IMR-90 (cell line): Measurements from ENCODE around the gene QKI. TPM values are rescaled to one million over a fixed set of nuclear protein-coding genes. Genes with fewer than 3 reads are reported as not detected.

Experiments
- ATAC-seq: fragments of 200-7000 bp; cut with Tn5 transposase; 2 replicates; pipeline ENCODE4 v1.9.1; 2020; ENCODE audit warnings: low read depth, mild to moderate bottlenecking, moderate library complexity
- BruUV-seq: library from RNA; stranded (reverse); fragments of 400-500 nt; replicated peaks from 2 replicates; lab custom pipeline; 2021; lab: Mats Ljungman, UMichigan
- CTCF ChIA-PET: fragments of 300-600 bp; formaldehyde crosslinking; extraction: SDS; loops from one replicate; lab custom pipeline; 2021; ENCODE audit warnings: antibody characterized with exemption; lab: Yijun Ruan, JAX
- POLR2A ChIA-PET: fragments of 300-600 bp; sonication (Branson Sonifier 250); formaldehyde crosslinking; loops from one replicate; lab custom pipeline; 2022; ENCODE audit warnings: antibody characterized with exemption; ENCODE audit not compliant: unreplicated experiment; lab: Charles Lee
- DNase-seq: peaks from one replicate; pipeline ENCODE4 v3.0.0; 2013
- H2AFZ ChIP-seq: replicated peaks from 2 replicates; pipeline ENCODE3; 2013; ENCODE audit warnings: low read length, mild to moderate bottlenecking; ENCODE audit not compliant: poor library complexity
- H2AK5ac ChIP-seq: 2 replicates; pipeline ENCODE4 v1.6.1; 2013; ENCODE audit warnings: low read depth, low read length, inconsistent platforms
- H2AK9ac ChIP-seq: replicated peaks from 2 replicates; pipeline ENCODE3; 2013; ENCODE audit warnings: mild to moderate bottlenecking, low read depth, low read length, moderate library complexity; ENCODE audit not compliant: poor library complexity
- H2BK120ac ChIP-seq: 2 replicates; pipeline ENCODE4 v1.6.1; 2013; ENCODE audit warnings: low read depth, low read length, inconsistent platforms
- H2BK15ac ChIP-seq: 3 replicates; pipeline ENCODE4 v1.6.1; 2013; ENCODE audit warnings: low read depth, low read length, inconsistent platforms
- H2BK20ac ChIP-seq: 2 replicates; pipeline ENCODE4 v1.6.1; 2013; ENCODE audit warnings: low read depth, mild to moderate bottlenecking, inconsistent platforms, low read length, moderate library complexity
- H2BK5ac ChIP-seq: 2 replicates; pipeline ENCODE4 v1.6.1; 2013; ENCODE audit warnings: mild to moderate bottlenecking, low read depth, low read length, inconsistent platforms; ENCODE audit not compliant: poor library complexity, severe bottlenecking
- H3K14ac ChIP-seq: replicated peaks from 2 replicates; pipeline ENCODE4 v1.6.1; 2013; ENCODE audit warnings: low read depth, low read length, inconsistent platforms
- H3K18ac ChIP-seq: 2 replicates; pipeline ENCODE4 v1.6.1; 2013; ENCODE audit warnings: low read depth, low read length, control low read depth
- H3K23ac ChIP-seq: 2 replicates; pipeline ENCODE4 v1.6.1; 2013; ENCODE audit warnings: low read depth, low read length, inconsistent platforms
- H3K27ac ChIP-seq: 2 replicates; pipeline ENCODE4 v1.5.1; 2013; ENCODE audit warnings: mild to moderate bottlenecking, control low read depth, low read length; ENCODE audit not compliant: insufficient read depth
- H3K27me3 ChIP-seq: 2 replicates; pipeline ENCODE4 v1.6.1; 2013; ENCODE audit warnings: low read length; ENCODE audit not compliant: control insufficient read depth, insufficient read depth
- H3K36me3 ChIP-seq: 2 replicates; pipeline ENCODE4 v1.6.1; 2013; ENCODE audit warnings: low read length, mixed read lengths; ENCODE audit not compliant: control insufficient read depth, insufficient read depth
- H3K4ac ChIP-seq: 2 replicates; pipeline ENCODE4 v1.6.1; 2013; ENCODE audit warnings: low read depth, low read length, inconsistent platforms
- H3K4me1 ChIP-seq: 2 replicates; pipeline ENCODE4 v1.6.1; 2013; ENCODE audit warnings: low read length, mixed read lengths; ENCODE audit not compliant: control insufficient read depth, insufficient read depth
- H3K4me2 ChIP-seq: 2 replicates; pipeline ENCODE4 v1.6.1; 2013; ENCODE audit warnings: low read depth, mild to moderate bottlenecking, control low read depth, low read length, moderate library complexity
- H3K4me3 ChIP-seq: 2 replicates; pipeline ENCODE4 v1.5.1; 2013; ENCODE audit warnings: low read depth, mild to moderate bottlenecking, control low read depth, low read length, moderate library complexity; ENCODE audit not compliant: insufficient read depth
- H3K56ac ChIP-seq: 2 replicates; pipeline ENCODE4 v1.6.1; 2013; ENCODE audit warnings: low read length, inconsistent platforms; ENCODE audit not compliant: insufficient read depth; ENCODE audit errors: extremely low read depth
- H3K79me1 ChIP-seq, 2 experiments: 2 replicates each; pipeline ENCODE4 v1.6.1; 2013; ENCODE audit warnings: low read length in 2 of 2, inconsistent platforms in 1 of 2, low read depth in 1 of 2
- H3K9ac ChIP-seq: 2 replicates; pipeline ENCODE4 v1.6.1; 2013; ENCODE audit warnings: low read depth, low read length, control low read depth
- H3K9me1 ChIP-seq: 2 replicates; pipeline ENCODE4 v1.6.1; 2013; ENCODE audit warnings: low read length, inconsistent platforms; ENCODE audit not compliant: insufficient read depth
- H3K9me3 ChIP-seq: 2 replicates; pipeline ENCODE4 v1.6.1; 2013; ENCODE audit warnings: low read length; ENCODE audit not compliant: control insufficient read depth, insufficient read depth
- H4K20me1 ChIP-seq: 2 replicates; pipeline ENCODE4 v1.6.1; 2013; ENCODE audit warnings: low read length, inconsistent platforms; ENCODE audit not compliant: insufficient read depth
- H4K5ac ChIP-seq: 2 replicates; pipeline ENCODE4 v1.6.1; 2013; ENCODE audit warnings: mild to moderate bottlenecking, low read depth, low read length, control low read depth
- H4K8ac ChIP-seq, 2 experiments: 2 replicates each; pipeline ENCODE4 v1.6.1; 2013; ENCODE audit warnings: low read depth in 2 of 2, low read length in 2 of 2, control low read depth in 1 of 2, inconsistent platforms in 1 of 2
- H4K91ac ChIP-seq: 2 replicates; pipeline ENCODE4 v1.6.1; 2013; ENCODE audit warnings: low read depth, low read length, inconsistent platforms; ENCODE audit not compliant: insufficient read depth
- BHLHE40 ChIP-seq: fragments of 150-350 bp; IDR thresholded peaks from 2 replicates; pipeline ENCODE4 v1.6.1; 2016; ENCODE audit warnings: mild to moderate bottlenecking, low read depth, low read length
- CEBPB ChIP-seq: IDR thresholded peaks from 2 replicates; pipeline ENCODE4 v1.6.1; 2012; ENCODE audit warnings: low read depth, low read length, improper control_type of control experiment
- CTCF ChIP-seq: conservative IDR thresholded peaks from 2 replicates; pipeline ENCODE4 v1.5.1; 2012; ENCODE audit warnings: mild to moderate bottlenecking, low read depth, low read length, improper control_type of control experiment
- ELK1 ChIP-seq: fragments of 150-350 bp; IDR thresholded peaks from 2 replicates; pipeline ENCODE4 v1.6.1; 2016; ENCODE audit warnings: low read depth, mild to moderate bottlenecking, low read length, moderate library complexity, borderline replicate concordance
- FOS ChIP-seq: fragments of 150-350 bp; IDR thresholded peaks from 2 replicates; pipeline ENCODE4 v1.6.1; 2016; ENCODE audit warnings: low read depth, low read length
- MAZ ChIP-seq: IDR thresholded peaks from 2 replicates; pipeline ENCODE4 v1.6.1; 2012; ENCODE audit warnings: low read depth, mild to moderate bottlenecking, low read length, improper control_type of control experiment, moderate library complexity, borderline replicate concordance
- NFE2L2 ChIP-seq: fragments of 150-350 bp; IDR thresholded peaks from 2 replicates; pipeline ENCODE4 v1.6.1; 2016; ENCODE audit warnings: low read depth, mild to moderate bottlenecking, low read length
- RFX5 ChIP-seq: IDR thresholded peaks from 2 replicates; pipeline ENCODE4 v1.8.0; 2012; ENCODE audit warnings: low read depth, mild to moderate bottlenecking, low read length, moderate library complexity
- SMC3 ChIP-seq: fragments of 150-350 bp; IDR thresholded peaks from 2 replicates; pipeline ENCODE4 v1.6.1; 2016; ENCODE audit warnings: low read depth, mild to moderate bottlenecking, antibody characterized with exemption, low read length, moderate library complexity
- USF2 ChIP-seq: fragments of 150-350 bp; IDR thresholded peaks from 2 replicates; pipeline ENCODE4 v1.6.1; 2017; ENCODE audit warnings: mild to moderate bottlenecking, antibody characterized with exemption, low read length, low read depth
- WGBS, 2 experiments: methylation state at CpG; one replicate each; pipeline versions ENCODE4 v1.1.5 to v1.1.7; 2013; ENCODE audit warnings: missing lambda C conversion rate in 2 of 2; ENCODE audit not compliant: insufficient read length in 1 of 2; ENCODE audit errors: extremely low coverage in 2 of 2; 5-methylcytosine and 5-hydroxymethylcytosine counted together
- dilution Hi-C: fragments of 300-500 bp; cut with HindIII; formaldehyde crosslinking; loops from one replicate; pipeline ENCODE4 v1.14.3; 2018; ENCODE audit warnings: low sequenced_read_pairs; ENCODE audit not compliant: unreplicated experiment
- in situ Hi-C: fragments of 300-500 bp; cut with MboI; formaldehyde crosslinking; loops from 3 replicates; pipeline ENCODE4 v1.14.3; 2019; ENCODE audit warnings: low sequenced_read_pairs, inconsistent platforms, mixed read lengths
- intact Hi-C: fragments of 100-400 bp; cut with micrococcal nuclease; formaldehyde crosslinking; loops from 2 replicates; pipeline ENCODE4 v1.10.0; 2022
- polyA plus RNA-seq, 3 experiments: library from polyadenylated mRNA; depleted of rRNA; stranded (reverse); fragments of >200 nt; gene quantifications; 2 replicates each; pipeline ENCODE4 v1.2.3, GENCODE V29; 2012; ENCODE audit warnings: low replicate concordance in 1 of 3
- total RNA-seq: library from RNA; depleted of rRNA; stranded (reverse); fragments of >200 nt; gene quantifications from 2 replicates; pipeline ENCODE4 v1.2.3, GENCODE V29; 2012

Gene QKI
- total and polyA plus RNA-seq, 2 of the 4 experiments (the other 2 are of a cell fraction) = 112 to 232 TPM

- Histone ChIP-seq H3K18ac (no peak overlapping the region), H2AK9ac (no peak overlapping the region), H3K79me1 (peaks cover 4 to 7% of the 10 kb centered on the region in 2 experiments; a peak in 2 of 4 replicates), H3K36me3 (peaks cover 7% of the 10 kb centered on the region; the same call in 1 of the 2 replicates), H3K4ac (no peak overlapping the region), H3K4me1 (no peaks in the 10 kb centered on the region; the same call in 1 of the 2 replicates), H2BK5ac (no peak overlapping the region), H3K23ac (no peak overlapping the region), H2AFZ (no peak overlapping the region), H3K4me3 (no peak overlapping the region), H2AK5ac (no peak overlapping the region), H2BK120ac (no peak overlapping the region), H4K8ac (no peak overlapping the region), H3K14ac (no peak overlapping the region), H3K27ac (no peak overlapping the region), H3K9ac (no peak overlapping the region), H3K4me2 (no peak overlapping the region), H4K20me1 (no peaks in the 10 kb centered on the region), H3K9me1 (no peaks in the 10 kb centered on the region; the same call in 1 of the 2 replicates), H2BK15ac (no peak overlapping the region), H3K9me3 (no peaks in the 10 kb centered on the region), H4K91ac (no peak overlapping the region), H3K56ac (no peak overlapping the region), H2BK20ac (no peak overlapping the region), H3K27me3 (no peaks in the 10 kb centered on the region), H4K5ac (no peak overlapping the region)
- intact Hi-C loops (no loop called here), in situ Hi-C loops (loop anchor here (25.0 kb wide), 1 partner anchor 386 kb away; no protein-coding TSS in a partner anchor), dilution Hi-C loops (no loop called here)
- TF ChIP-seq CTCF (no peak), ELK1 (no peak), FOS (no peak), MAZ (no peak), SMC3 (no peak), USF2 (no peak), RFX5 (no peak), CEBPB (no peak), NFE2L2 (no peak), BHLHE40 (no peak)
- no TSS peak for BruUV-seq
- DNase-seq = no peak
- CTCF ChIA-PET = no interaction called here
- WGBS, 2 experiments = 60% methylated on average over 1 of the region's 4 CpGs; no CpG with 5 or more reads in 1 of the 2 experiments
- ATAC-seq = no peak
- POLR2A ChIA-PET = no interaction called here
Measured at GRCh38 chr6:163576114-163576513, 161.6 kb downstream of the QKI start.
